Airway epithelial cell (primary cell): ENCODE measurements around the gene GABRR1. TPM values are rescaled to one million over a fixed set of nuclear protein-coding genes. Genes with fewer than 3 reads are reported as not detected.

Experiments used
- total RNA-seq: library from RNA; depleted of rRNA; stranded (reverse); fragments of >200 nt; gene quantifications from 2 replicates; pipeline ENCODE4 v1.2.3, GENCODE V29; 2015

Gene GABRR1
- not detected in 2 replicates for total RNA-seq

GRCh38 chr6:89217299-89217910, at the start of gene GABRR1:
Gene GABRR1, minus strand, starts transcription at chr6:89217358. Its CDS starts 36 bp downstream, at chr6:89217322.

GRCh38 chr6:89145956-89146717, 71.0 kb downstream of the GABRR1 start, which contains the start of gene PM20D2:
Gene PM20D2, plus strand, starts transcription at chr6:89146055. Its CDS starts 90 bp downstream, at chr6:89146145.

Other genes starting within 250 kb of the GABRR1 start
- 50.0 and 50.7 TPM in 2 replicates for gene PNRC1, start 136.6 kb downstream of the GABRR1 start, total RNA-seq
- 0.19 and 0.21 TPM in 2 replicates for gene SRSF12, start 99.3 kb downstream of the GABRR1 start, total RNA-seq
- 12.2 and 12.8 TPM in 2 replicates for gene PM20D2, start 71.3 kb downstream of the GABRR1 start, total RNA-seq
- gene GABRR2, start 97.9 kb upstream of the GABRR1 start, total RNA-seq, result not detected in 2 replicates
- gene UBE2J1, start 135.4 kb upstream of the GABRR1 start, total RNA-seq, result 16.2 and 19.0 TPM in 2 replicates
- gene RRAGD, start 194.9 kb upstream of the GABRR1 start, total RNA-seq, result 0.99 and 1.5 TPM in 2 replicates
- gene ANKRD6, start 215.8 kb upstream of the GABRR1 start, total RNA-seq, result 5.1 and 6.9 TPM in 2 replicates